Endometrium (tissue), 2 donors: ENCODE results near the gene LRP5.

Source experiments
- FAIRE-seq: peaks from 2 replicates; lab custom pipeline; 2012; peaks lifted over from hg19 to GRCh38; lab: Jason Lieb, UNC
- donor health status: control.
- donor health status: control.

LRP5 gene

DNA sequence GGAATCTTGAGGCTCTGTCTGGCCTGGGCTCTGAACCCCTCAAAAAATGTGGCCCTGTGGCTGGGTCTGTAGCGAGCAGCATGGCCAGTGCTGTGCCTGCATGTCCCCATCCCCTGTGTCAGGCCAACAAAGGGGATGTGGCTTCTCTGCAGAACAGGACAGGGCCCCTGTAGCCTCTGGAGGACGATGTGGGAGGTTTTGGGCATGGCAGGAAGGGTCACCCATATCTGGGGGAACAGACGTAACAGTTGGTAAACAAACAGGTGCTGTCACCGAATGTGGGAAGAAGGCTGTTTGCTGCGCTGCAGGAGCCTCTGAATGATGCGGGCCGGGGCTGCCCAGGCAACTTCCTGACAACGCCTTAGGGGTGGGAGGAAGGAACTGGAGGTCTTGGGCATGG is 35.0 kb downstream of the LRP5 start:
- no peak for FAIRE-seq

DNA sequence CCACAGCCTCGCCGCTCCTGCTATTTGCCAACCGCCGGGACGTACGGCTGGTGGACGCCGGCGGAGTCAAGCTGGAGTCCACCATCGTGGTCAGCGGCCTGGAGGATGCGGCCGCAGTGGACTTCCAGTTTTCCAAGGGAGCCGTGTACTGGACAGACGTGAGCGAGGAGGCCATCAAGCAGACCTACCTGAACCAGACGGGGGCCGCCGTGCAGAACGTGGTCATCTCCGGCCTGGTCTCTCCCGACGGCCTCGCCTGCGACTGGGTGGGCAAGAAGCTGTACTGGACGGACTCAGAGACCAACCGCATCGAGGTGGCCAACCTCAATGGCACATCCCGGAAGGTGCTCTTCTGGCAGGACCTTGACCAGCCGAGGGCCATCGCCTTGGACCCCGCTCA is 35.5 kb downstream of the LRP5 start:
- no peak for FAIRE-seq

DNA sequence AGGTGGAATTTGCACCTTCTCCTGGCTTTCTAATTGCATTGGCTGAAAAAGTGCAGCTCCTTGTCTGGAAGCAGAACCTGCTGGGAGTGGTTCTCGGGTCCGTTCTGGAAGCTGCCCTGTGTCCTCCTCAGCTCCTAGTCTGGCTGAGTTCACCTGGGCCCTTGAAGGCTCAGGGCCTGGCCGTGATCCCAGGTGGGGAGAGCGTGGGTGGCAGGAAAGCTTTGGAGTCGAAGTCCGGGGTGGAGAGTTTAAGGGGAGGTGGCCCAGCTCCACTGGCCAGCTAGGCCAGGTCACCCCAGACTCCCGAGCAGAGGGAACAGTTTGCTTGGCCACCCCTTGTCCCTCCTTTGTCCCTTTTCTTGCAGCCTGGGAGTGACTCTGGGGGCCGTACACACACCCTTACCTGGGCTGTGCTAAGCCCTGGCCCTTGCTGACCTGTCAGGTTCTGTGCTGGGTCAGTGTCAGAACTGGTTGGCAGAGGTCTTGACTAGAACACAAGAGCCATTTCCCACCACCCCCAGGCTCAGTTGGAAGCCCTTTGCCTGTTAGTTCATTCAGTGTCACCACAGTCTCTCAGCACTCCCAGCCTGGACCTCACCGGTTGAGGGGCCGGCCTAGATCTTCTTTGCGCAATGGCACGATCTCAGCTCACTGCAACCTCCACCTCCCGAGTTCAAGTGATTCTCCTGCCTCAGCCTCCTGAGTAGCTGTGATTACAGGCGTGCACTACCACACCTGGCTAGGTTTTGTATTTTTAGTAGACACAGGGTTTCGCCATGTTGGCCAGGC is 37.3 kb downstream of the LRP5 start:
- FAIRE-seq = no peak

DNA sequence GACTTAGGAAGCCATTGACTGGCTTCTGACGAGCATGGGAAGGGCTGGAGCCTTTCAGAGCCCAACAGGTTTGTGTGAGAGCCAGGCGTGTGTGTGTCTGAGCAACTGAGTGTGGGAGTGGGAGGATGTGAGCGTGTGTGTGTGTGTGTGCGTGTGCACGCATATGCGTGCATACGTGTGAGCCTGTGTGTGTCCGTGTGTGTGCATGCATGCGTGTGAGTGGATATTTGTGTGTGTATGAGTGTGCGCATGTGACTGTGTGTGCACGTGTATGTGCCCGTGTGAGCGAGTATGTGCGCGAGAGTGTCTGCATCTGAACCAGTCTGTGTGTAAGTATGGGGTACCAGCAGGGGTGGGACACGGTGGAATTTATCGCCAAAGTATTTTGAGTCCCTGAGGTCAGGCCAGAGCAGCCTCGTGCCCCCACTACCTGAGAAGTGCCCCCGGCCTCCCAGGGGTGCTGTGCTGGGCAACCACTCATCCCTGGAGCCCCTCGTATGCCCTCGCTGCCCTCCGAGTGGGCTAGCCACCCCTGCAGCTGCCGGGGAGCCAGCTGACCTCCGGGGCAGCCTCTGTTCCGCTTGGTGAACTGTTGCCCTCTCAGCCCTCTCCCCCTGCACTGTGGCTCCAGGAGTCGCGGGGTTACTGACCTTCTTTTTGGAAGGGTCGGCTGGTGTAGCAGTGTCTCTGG is 38.5 kb downstream of the LRP5 start:
- no peak for FAIRE-seq

DNA sequence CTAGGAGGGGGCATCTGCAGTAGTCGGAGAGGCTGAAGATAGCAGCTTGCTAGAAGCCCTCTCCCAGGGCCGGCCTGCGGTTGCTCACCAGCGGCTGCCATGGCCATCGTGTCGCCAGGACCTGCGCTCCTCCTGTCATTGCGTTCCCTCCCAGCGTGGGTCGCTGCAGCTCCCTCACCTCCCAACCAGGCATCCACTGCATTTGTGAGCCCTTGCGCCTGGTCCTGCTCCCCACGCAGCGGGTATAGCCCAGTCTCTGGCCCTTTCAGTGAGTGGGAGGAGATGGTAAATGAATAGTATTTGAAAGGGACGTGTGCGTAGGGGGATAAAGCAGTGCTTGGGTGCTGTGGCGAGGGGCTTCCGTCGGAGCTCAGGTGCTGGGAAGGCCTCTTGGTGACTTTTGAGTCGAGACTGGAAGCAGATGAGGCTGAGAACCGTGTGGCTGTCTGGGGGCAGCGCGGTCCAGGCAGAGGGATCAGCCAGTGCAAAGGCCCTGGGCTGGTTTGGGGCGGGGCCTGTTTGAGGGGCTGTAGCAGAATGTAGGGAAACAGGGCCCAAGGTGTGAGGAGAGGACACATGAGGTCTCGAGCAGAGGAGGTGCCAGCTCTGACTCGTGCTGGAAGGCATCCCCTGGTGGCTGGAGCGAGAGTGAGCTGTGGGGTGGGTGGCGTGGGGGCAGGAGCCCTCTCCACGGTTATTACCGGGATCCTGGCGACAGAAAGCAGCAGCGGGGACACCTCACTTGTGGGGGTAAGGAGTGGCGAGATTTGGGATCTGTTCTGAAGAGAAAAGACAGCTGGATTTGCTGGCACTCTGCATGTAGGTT is 39.3 kb downstream of the LRP5 start:
- FAIRE-seq = no peak

DNA sequence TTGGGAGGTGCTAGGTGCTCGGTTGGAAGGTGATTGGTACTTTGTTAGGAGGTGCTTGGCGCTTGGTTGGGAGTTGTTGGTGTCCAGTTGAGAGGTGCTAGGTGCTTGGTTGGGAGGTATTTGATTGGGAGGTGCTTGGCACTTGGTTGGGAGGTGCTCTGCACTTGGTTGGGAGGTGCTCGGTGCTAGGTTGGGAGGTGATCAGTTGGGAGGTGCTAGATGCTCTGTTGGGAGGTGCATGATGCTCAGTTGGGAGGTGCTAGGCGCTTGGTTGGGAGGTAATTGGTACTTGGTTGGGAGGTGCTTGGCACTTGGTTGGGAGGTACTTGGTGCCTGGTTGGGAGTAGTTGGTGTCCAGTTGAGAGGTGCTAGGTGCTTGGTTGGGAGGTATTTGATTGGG is 40.2 kb downstream of the LRP5 start:
- FAIRE-seq = no peak

DNA sequence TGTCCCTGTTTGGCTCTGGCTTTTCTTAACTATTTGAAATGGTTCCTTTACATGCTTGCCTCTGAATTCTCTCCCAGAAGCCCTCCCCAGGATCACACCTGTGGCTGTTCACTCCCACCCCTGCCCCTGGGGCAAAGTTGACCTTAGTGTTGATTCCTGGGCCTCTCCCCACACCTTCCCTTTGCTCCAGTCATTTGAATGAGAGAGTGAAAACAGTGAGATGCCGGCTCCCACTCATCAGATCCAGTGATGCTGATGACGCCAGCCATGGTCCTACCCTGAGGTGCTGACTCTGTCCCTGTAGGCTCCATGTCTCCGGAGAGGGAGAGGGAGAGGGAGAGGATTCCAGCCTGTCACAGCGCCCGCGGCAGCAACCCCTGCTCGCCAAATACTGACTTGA is 40.7 kb downstream of the LRP5 start:
- FAIRE-seq = no peak

DNA sequence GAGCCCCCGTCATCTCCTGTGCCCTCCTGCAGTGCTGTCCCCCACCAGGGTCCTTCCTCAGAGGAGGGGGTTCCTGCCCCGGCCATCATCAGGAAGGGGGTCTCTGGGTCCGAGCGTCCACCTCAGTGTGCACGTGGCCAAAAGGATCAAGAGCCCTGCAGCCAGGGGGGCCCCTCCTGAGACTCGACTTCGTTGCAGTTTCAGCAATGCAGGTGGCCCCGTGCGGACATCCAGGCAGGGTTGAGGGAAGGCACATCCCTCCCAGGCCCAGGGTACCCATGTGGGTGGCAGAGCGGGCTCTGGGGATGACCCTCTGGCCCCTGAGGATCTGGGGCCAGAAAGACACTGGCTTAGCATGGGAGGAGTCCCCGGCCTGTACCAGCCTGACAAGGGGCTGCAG is 41.3 kb downstream of the LRP5 start:
- FAIRE-seq = no peak

DNA sequence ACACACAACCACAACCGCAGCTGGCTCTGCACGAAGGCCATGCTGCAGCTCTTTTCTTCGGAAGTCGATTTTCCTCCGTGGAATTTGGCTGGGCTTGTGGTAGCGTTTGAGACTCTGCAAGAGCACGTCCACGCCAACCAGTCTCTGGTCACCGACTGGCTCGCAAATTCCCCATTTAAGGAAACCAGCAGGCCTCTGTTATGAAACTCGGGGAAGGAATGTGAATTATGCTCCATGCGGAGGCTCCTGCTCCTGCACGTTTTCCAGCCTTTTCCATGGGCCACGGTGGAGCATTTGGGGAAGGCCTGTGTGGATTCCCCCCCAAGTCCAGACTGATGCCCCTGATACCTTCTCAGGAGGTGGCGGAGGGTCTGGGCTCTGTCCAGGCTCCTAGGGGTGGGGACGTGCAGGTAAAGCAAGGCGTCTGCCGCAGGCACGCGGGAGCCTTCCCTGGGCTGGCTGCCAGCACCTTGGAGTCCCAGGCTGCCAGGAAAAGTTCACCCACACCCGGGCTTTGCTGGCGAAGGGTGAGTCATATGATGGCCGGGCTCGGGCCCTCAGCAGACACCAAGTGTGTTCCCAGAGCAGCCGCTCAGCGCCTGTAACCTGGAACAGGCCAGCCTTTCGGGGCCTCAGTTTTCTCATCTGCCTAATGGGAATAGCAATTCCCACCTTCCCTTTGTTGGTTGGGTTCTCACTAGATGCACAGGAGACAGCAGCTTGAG is 41.9 kb downstream of the LRP5 start:
- no peak for FAIRE-seq

DNA sequence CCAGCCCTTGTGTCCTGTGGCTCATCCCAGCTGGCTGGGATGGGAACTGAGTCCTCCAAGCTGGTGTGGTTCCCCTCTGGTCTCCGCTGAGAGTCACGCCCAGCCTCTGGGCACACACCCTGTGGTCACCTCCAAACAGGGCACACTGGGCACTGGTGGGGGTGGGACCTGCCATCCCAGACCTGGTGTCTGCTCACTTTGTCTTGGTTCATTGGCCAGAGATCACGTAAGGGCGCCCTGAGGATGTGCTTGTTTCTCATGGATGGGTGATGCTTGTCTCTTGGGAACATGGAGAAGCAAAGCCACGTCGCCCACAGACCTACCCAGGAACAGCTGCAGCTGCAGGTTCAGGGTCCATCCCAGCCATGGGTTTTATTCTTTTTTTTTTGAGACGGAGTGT is 43.1 kb downstream of the LRP5 start:
- FAIRE-seq = no peak

DNA sequence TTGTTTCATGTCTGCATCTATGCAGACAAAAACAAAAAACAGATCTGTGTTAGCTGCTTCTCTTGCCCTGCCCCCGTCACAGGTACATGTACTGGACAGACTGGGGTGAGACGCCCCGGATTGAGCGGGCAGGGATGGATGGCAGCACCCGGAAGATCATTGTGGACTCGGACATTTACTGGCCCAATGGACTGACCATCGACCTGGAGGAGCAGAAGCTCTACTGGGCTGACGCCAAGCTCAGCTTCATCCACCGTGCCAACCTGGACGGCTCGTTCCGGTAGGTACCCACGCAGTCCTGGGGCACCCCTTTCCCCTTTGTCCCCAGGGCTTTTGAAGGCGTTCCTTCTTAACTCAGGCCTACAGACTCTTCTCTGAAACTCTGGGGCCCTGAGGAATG is 45.2 kb downstream of the LRP5 start:
- FAIRE-seq = no peak

DNA sequence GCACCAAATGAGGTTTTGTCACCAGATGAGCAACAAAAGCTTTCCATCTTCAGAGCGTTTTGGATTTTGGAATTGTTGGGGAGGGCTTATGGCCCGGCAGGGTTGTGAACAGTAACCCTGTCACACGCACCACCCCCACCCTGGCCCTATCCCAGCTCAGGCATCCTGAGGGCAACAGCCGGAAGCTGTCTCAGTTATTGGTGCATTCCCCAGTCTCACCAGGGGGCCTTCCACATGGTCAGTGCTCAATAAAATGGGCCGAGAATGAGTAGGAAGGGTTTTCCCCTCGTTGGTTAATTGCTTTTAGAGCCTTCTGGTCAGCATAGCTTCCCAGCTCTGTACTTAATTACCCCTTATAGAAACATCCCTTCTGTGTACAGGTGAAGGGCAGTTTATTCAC is 46.0 kb downstream of the LRP5 start:
- no peak for FAIRE-seq

DNA sequence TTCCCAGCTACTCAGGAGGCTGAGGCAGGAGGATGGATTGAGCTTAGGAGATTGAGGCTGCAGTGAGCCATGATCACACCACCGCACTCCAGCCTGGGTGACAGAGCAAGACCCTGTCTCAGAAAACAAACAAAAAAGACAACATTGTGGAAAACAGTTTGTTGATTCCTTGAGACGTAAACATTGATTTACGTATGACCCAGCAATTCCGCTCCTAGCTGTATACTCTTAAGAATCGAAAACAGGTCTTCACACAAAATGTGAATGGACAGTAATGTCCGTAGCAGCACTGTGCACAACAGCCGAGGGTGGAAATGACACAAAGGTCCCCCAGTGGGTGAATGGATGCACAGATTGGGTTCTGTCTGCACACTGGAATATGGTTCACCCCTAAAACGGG is 49.3 kb downstream of the LRP5 start:
- FAIRE-seq = no peak

DNA sequence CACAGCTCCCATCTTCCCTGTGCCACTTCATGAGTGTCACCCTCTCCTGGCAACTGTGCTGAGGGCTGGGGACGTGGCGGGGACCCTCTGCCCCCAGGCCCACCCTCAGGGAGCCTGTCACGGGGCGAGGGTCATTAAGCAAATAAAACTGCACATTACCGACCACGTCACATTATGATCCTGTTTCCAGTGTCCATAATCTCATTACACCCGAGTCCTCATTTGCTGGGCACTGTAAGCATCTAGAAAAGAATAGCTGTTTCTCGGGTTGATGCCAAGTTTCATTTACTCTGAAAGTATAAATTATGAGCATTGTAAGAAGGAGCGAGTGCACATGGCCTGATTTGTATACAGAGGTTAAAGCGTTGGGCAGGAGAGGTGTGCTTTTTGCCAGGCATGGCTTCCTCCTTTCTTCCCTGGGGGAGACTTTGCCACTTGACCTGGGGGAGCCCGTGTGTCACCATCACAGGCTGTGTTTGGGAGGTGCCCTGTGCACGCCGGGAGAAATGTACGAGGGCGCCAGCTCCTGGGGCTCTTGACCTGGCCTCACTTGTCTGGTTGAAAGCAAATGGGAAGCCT is 50.5 kb downstream of the LRP5 start:
- no peak for FAIRE-seq

DNA sequence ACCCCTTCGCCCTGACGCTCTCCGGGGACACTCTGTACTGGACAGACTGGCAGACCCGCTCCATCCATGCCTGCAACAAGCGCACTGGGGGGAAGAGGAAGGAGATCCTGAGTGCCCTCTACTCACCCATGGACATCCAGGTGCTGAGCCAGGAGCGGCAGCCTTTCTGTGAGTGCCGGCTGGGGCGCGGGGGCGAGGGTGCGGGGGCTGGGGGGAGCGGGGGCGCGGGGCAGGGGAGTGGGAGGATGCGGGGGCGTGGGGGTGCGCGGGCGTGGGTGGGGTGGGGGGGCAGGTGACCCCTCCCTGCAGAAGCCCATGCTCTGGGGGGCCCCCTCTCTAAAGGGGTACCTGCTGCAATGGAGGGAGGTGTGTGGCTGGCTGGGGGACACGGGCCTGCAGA is 51.4 kb downstream of the LRP5 start:
- FAIRE-seq = no peak

DNA sequence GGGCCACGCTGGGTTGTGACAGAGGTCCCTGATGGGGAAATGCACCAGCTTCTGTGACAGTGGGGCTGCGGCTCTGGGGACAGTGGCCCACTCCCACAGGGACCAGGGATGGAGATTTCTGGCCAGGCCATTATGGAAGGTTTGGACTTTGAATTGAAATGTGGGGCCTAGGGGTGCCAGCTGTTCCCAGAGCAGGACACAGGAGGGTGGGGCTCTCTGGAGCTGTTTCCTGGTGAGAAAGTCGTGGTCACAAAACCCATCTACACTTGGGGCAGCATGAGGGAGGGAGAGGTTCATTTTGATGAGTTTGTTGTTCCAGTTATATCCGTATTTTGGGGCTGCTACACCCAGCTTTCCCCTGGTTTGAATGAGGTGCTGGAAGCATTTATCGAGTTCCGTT is 52.2 kb downstream of the LRP5 start:
- no peak for FAIRE-seq

DNA sequence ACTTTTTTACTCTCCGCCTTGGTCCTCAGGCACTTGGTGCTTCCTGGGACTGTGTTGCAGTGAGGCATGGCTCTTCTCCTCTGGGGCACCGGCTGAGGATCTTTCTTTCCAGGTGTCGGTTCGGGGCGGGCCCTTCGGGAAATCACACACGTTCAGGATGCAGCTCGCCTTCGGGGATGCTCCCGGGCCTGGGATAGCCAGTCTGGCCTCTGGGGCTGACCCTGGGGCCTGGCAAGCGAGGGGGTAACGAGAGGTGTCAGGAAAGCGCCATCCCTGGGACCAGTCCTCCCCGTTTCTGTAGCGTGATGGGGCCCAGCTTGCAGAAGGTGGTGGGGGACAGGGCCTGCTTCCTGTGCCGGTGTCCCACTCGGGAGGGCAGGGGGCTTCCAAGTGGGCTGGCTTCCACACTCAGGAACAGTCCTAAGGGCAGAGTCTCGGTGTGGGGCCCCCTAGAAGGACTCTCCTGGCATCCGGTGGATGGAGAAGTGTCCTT is 53.6 kb downstream of the LRP5 start:
- no peak for FAIRE-seq

DNA sequence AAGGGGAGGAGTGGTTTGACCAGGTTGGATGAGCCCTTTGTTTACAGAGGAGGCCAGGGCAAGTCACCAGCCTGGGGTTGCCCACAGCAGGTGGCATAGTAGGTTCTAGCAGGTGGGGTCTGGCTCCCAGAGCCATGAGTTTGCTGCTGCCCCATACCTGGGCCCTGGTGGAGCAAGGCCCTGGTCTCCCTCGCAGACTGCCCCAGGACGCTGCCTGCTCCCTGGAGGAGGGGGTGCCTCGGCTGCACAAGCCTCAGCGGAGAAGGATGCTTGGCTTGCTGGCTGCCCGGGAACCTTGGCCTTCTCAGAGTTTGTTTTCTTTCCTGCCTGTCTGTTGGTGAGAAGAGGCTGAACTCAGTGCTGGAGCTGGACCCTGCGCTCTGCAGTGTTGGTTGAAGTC is 54.9 kb downstream of the LRP5 start:
- no peak for FAIRE-seq

DNA sequence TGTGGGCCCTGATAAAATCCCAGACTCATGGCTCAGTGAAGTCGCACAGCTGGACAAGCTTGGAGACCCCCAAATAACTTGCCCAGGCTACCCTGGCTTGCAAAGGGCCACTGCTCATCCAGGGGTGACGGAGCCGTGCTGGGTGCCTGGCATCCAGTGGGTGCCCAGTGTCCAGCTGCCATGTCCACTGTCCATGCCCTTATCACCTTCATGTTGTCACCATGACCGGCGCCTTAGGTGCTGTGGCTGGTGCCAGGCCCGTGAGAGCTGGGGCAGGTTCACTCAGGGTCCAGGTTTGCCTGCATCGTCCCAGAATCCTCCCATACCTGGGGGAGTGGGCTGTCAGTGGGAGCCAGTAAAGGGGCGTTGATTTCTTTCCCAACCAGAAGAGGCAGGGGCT is 57.4 kb downstream of the LRP5 start:
- FAIRE-seq = no peak

DNA sequence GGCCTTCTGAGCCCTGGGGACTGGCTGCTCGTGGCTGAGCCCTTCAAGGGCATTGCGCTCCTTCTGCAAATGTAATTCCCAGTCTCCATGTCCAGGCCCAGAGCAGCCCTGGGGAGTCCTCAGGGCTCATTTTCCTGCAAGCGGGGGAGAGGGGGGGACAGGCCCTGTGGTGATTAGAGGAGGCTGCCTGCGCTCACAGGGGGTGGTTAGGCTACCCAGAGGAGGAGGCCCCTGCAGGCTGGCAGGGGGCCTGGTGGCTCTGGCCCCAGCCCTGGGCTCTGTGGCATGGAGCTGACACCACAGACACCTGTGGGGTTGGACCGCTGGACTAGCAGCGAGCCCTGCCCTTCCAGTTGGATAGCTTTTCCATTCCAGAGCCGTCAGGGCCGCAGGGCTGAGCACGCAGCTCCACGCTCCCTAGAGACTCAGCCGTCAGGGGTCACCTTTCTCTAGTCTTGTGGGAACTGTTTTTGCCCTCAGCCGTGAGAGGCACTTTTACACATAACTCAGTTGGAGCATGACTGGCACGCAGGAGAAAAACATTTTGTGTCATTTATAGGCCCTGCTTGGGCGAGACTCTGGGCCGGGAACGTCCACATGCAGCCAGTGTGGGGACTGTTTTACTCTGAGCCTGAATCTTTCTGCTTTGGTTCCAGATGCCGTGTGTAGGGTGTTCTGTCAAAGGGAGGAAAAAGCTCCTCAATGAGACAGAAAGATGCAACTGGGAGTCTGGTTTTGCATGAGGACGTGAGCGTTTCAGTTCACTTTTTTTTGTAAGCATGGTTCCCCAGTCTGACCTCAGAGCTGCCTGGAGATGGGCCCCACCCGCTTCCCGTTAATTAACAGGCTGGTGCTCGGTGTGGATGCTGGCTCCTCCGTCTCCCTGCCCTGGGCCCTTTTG is 58.1 kb downstream of the LRP5 start:
- no peak for FAIRE-seq
